T-helper 1 cell treated with Interleukin-12 subunit alpha and Interleukin-12 subunit beta and Interleukin-4 antibody, amounts not matched to agents 30 ng/mL and 1 ng/mL, for 36 hours (primary cell): Measurements from ENCODE around the gene CKLF. TPM values are rescaled to one million over a fixed set of nuclear protein-coding genes. Genes with fewer than 3 reads are reported as not detected.
"Not testable (repeated sequence)": the region's sequence is repeated elsewhere in the genome, so short reads cannot be mapped to it uniquely, and the experiment has no call there.

Experiments
- intact Hi-C: fragments of 100-400 bp; cut with micrococcal nuclease; formaldehyde crosslinking; loops from one replicate; pipeline ENCODE4 v1.15.1; 2024
- total RNA-seq: library from RNA; stranded (reverse); gene quantifications from 2 replicates; pipeline ENCODE4 v1.2.3, GENCODE V29; 2022

Gene CKLF
- total RNA-seq, 1 donor from 2014 or later = 253 TPM

GRCh38 chr16:66566051-66566901 lies 13.9 kb downstream of the CKLF start, which contains the start of gene CMTM1:
CMTM1 (plus strand) TSS chr16:66566439; CDS start chr16:66566514, 75 bp downstream.
- intact Hi-C loops = no loop called here

DNA sequence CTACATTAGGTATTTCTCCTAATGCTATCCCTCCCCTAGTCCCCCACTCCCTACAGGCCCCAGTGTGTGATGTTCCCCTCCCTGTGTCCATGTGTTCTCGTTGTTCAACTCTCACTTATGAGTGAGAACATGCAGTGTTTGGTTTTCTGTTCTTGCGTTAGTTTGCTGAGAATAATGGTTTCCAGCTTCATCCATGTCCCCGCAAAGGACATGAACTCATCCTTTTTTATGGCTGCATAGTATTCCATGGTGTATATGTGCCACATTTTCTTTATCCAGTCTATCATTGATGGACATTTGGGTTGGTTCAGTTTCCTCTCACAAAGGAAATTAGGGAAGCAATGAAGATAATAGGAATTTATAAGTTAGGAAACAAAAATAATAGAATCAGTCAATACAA lies 14.9 kb downstream of the CKLF start:
- intact Hi-C loops = not testable (repeated sequence)

DNA sequence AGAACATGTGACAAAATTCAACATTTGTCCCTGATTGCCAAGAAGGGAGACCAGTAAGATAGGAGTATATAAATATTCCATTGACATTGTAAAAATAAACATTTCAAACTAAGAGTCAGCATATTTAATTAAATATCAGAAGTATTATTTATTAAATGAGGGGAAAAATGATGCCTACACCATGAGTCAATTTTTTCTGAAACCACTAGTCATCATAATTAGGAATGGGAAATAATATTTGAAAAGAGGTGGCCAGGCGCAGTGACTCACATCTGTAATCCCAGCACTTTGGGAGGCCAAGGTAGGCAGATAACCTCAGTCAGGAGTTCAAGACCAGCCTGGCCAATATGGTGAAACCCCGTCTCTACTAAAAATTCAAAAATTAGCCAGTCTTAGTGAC lies 16.0 kb downstream of the CKLF start:
- intact Hi-C loops = no loop called here

DNA sequence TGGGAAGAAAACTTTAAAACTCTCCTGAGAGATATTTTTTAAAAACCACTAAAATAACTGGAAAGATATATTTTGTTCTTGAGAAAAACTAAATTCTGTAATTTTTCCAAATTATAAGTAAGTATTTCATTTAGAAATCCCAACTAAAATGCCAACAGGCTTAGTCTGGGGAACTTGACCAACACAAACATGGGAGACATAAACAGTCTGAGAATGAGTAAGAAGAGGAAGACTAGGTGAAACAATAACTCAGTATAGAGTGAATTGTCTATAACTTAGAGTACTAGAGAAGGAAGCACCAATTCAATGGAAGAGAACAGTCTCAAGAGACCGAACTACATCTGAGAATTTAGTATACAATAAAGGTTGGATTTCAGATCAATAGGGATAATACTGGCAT lies 16.8 kb downstream of the CKLF start:
- intact Hi-C loops = no loop called here

GRCh38 chr16:66569827-66570405 lies 17.5 kb downstream of the CKLF start:
- intact Hi-C loops = no loop called here

- intact Hi-C loops = no loop called here
These were observed 20.0 kb downstream of the CKLF start for GRCh38 chr16:66572356-66572755.

GRCh38 chr16:66574081-66574480 lies 21.7 kb downstream of the CKLF start:
- intact Hi-C loops = no loop called here

DNA sequence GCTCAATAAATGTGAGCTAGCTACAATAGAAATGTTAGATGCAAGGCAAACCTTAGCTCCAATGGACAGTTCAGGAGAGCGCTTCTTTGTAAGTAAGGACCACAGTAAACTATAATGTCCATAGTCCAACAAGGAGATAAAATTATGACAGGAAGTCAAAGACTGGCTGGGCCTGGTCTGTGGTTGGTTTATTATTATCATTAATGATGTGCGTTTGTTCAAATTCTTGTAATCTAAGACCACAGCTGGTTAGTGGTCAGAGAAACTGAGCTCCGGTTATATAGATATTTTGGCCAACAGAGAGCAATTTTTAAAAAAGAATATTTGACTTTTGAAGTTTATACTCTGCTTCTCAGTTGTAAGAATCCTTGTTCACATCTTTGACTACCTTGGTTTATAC lies 22.2 kb downstream of the CKLF start:
- intact Hi-C loops = no loop called here

- intact Hi-C loops = no loop called here
These were observed 22.7 kb downstream of the CKLF start for GRCh38 chr16:66575060-66575459.

DNA sequence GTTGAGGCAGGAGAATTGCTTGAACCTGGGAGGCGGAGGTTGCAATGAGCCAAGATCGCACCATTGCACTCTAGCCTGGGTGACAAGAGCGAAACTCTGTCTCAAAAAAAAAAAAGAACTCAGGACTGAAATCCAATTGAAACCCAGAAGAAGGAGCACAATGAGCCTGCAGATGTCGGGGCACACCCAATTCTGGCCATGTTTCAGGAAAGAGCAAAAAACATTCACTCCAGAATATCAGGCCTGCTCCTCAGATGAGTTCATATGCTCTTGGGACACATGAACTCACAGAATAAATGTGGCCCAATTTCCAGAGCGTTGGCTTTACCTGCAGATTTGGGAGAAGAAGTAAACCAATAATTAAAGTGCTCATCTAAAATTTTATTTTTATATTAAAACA lies 23.9 kb downstream of the CKLF start:
- intact Hi-C loops = no loop called here

DNA sequence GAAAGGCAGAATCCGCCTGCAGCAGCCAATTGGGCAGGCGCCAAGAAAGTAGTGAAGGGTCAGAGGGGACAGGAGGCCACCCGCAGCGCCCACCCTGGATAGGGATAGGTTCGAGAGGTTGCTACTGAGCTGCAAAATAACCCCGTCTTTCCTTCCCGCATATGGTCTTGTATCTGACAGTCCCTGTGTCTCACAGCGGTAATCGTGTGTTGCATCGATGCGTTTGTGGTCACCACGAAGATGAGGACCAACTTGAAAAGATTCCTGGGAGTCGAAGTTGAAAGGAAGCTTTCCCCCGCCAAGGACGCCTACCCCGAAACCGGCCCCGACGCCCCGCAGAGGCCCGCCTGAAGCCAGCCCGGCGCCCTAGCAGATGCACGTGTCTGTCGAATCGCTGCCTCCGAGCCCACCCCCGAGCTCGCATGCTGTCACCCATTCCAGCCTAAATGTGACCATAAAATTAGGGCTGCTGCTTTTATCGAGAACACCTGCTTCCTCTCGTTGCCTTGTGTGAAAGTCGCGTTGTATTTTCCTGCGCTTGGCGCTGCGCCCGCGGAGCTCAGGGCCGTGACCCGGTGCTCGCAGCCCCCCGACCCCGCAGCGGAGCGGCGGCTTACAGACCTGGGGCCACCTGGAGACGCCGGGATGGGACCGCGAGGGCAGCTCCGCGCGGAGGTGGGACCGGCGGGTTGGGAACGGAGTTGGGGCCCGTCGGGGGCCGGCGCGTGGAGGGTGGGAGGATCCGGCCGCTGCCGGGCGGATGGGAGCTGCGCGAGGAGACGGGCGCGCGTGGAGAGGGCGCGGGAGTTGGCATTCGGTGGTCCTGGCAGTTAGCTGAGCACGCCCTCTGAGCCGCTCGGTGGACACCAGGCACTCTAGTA lies 26.5 kb downstream of the CKLF start, which contains the start of gene CMTM2:
Gene CMTM2 (plus strand): TSS at position 813 of the 881 bp plus-strand sequence. CDS start 145 bp downstream, outside the sequence.
- intact Hi-C loops = no loop called here

GRCh38 chr16:66580605-66581209 lies 28.3 kb downstream of the CKLF start:
- intact Hi-C loops = no loop called here

DNA sequence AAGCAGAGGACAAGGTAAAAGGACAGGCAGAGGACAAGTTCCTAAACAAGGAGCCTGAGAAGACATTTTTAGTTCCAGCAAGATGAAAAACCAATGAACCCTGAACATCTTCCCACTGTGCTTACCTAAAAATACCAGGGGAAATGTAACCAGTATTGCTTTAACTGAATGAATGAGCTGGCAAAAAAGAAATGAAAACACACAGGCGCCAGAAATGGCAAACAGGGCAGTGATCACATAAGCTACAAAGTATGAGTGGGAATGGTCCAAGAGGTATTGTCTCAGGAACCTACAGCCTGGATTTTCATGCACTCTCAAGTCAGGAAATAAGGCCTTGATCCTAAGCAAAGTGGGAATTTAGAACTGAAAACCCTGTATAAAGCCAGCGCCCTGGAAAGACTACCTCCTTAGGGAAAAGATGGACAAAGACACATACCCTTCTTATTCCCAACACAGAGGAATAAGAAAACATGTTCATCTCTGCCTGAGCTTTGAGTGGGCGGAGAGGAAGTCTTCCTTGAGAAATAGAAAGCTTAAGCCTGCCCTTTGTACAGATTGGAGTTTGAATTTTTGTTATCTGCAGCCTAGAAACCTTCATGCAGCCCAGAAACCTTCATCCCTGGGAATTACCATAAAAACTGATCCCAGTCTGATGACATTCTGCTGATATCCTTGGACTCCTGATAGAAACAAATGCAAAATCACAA lies 29.0 kb downstream of the CKLF start:
- intact Hi-C loops = no loop called here

DNA sequence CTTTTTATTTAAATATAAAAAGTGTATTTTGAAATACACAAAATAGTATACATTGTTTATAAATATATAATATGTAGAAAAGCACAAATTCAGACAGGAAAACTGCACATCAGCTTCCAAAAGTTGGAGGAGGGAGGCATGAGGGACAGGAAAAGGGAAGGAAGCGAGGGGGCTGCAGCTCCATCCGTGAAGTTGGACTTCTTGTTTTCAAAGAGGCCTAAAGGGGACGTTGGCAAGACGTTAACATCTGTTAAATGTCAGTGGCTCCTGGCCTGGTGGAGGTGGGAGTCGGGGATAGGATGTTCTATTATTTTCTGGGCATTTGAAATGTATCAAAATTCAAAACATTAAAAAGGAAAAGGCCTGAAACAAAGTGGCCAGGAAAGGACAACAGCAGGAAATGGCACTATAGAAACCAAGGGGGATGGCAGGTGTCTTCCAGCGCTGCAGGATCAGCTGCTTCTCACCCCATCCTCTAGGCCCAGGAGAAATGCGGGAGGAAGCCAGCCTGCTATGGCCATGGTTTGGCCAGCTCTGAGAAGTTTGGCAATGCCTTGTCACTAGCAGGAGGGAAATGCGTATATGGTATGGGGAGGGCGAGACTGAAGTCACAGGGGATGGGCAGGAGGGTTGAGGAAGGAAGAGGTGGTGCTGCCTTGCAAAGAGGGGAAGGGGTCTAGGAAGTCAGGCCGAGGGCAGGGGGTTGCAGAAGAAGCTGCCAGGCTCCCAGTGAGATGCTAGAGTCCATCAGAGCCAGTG lies 33.3 kb downstream of the CKLF start:
- intact Hi-C loops = no loop called here

DNA sequence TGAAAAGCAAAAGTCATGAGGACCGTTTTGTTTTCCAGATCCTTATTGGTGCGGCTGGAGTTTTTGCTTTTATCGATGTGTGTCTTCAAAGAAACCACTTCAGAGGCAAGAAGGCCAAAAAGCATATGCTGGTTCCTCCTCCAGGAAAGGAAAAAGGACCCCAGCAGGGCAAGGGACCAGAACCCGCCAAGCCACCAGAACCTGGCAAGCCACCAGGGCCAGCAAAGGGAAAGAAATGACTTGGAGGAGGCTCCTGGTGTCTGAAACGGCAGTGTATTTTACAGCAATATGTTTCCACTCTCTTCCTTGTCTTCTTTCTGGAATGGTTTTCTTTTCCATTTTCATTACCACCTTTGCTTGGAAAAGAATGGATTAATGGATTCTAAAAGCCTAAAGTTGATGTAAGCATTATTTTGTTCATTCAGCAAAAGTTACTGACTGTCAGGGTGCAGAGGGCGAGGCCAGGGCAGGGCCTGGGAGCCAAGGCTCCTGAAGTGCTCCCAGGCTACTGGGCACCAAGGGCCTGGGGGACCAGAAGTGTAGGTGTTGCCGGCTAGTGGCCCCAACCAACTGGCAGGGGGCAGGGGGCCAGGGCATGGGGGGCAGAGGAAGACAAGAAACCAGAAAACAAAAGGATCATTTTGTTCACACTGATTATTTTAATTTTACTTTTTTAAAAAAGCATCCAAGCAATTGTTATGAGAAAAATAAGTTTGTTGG lies 35.7 kb downstream of the CKLF start:
- intact Hi-C loops = no loop called here

- intact Hi-C loops = loop anchor here (1.0 kb wide), 4 partner anchors 8 to 183 kb away; no protein-coding TSS in a partner anchor
These were observed 36.8 kb downstream of the CKLF start for GRCh38 chr16:66588981-66589713.

- intact Hi-C loops = loop anchor here (1.0 to 5.0 kb wide), 5 partner anchors 14 to 287 kb away; partner anchors contain the start of genes CKLF and CMTM3
These were observed 37.9 kb downstream of the CKLF start for GRCh38 chr16:66590322-66590721.

GRCh38 chr16:66591018-66591417 lies 38.6 kb downstream of the CKLF start:
- intact Hi-C loops = loop anchor here (2.0 to 5.0 kb wide), 2 partner anchors 28 to 286 kb away; no protein-coding TSS in a partner anchor
